ENCODE data around the gene ZNF480.
"Not testable (repeated sequence)": the region's sequence is repeated elsewhere in the genome, so short reads cannot be mapped to it uniquely, and the experiment has no call there.

ZNF480 gene

DNA sequence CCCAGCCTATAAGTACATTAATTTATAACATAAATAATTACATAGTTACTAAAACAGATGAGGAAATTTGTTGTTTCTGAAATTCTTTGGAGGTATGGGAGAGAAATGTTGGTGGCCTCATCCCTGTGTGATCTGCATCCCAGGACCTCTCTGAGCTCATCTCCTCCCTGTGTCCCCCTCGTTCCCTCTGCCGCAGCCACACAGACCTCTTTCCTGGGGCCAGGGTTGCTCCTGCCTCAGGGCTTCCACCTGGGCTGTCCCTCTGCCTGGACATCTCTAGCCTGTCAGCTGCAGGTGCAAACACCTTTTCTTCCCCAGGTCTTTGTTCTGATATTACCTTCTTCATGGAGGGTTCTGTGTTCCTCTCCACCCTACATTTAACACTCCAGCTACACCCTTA, 23.7 kb upstream of the ZNF480 start:
- DNase-seq (ENCODE audit: low read depth): no peak
- no peak overlapping the region for H3K4me3 ChIP-seq (ENCODE audit: low read length)
- TF ChIP-seq, protein P1, sequence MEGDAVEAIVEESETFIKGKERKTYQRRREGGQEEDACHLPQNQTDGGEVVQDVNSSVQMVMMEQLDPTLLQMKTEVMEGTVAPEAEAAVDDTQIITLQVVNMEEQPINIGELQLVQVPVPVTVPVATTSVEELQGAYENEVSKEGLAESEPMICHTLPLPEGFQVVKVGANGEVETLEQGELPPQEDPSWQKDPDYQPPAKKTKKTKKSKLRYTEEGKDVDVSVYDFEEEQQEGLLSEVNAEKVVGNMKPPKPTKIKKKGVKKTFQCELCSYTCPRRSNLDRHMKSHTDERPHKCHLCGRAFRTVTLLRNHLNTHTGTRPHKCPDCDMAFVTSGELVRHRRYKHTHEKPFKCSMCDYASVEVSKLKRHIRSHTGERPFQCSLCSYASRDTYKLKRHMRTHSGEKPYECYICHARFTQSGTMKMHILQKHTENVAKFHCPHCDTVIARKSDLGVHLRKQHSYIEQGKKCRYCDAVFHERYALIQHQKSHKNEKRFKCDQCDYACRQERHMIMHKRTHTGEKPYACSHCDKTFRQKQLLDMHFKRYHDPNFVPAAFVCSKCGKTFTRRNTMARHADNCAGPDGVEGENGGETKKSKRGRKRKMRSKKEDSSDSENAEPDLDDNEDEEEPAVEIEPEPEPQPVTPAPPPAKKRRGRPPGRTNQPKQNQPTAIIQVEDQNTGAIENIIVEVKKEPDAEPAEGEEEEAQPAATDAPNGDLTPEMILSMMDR (IDR thresholded peaks at IDR 0.05; ENCODE audit: insufficient read depth, low read depth, low read length, missing control alignments): no peak

DNA sequence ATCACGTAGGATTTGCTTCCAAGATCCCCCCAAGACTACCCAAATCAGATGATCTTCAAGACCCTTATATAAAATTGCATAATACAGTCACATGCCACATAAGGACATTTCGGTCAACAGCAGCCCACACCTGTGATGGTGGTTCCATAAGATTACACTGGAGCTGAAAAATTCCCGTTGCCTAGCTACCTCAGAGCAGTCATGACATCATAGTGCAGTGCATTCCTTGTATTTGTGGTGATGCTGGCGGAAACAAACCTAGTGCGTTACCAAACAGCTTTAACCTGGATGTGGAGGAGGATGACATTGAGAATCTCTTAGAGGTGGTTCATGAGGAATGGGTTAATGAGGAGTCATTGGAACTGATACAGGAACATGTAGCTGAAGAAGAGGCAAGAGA, 22.8 kb upstream of the ZNF480 start:
- no peak for DNase-seq (ENCODE audit: low read depth)
- TF ChIP-seq, protein P1 (IDR thresholded peaks at IDR 0.05; ENCODE audit: insufficient read depth, low read depth, low read length, missing control alignments): no peak
- no peak overlapping the region for H3K4me3 ChIP-seq (ENCODE audit: low read length)

DNA sequence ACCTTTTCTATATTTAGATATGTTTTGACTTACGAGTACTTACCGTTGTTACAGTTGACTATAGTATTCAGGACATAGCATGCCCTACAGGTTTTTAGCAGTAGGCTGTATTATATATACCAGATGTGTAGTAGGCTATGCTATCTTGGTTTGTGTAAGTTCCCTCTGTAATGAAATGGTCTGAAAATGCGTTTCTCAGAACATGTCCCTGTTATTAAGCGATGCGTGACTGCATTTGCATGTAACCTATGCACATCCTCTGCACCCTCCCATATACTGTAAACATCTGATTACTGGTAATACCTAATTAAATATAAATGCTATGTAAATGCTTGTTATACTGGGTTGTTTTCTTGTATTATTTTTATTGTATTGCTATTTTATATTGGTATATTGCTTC, 21.0 kb upstream of the ZNF480 start:
- H3K4me3 ChIP-seq (ENCODE audit: low read length): no peak overlapping the region
- TF ChIP-seq, protein P1 (IDR thresholded peaks at IDR 0.05; ENCODE audit: insufficient read depth, low read depth, low read length, missing control alignments): no peak
- no peak for DNase-seq (ENCODE audit: low read depth)

DNA sequence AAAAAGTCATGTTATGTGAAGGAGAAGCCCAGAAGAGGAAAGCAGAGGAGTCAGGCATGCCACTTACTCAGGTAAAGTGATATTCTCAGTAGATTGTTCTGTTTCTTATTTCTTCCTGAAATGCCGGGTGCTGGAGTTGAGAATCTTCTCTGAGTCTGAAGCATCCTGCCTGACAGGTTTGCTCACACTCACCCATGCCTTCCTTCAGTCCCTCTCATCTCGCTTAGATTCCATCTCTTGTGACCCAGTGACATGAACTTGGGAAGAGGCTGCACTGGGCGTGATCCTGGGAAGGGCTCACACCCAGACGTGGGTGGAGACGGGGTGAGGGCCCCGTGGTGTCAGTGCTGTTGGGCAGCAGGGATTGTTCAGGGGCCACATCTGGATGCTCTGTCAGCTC, 19.5 kb upstream of the ZNF480 start:
- H3K4me3 ChIP-seq (ENCODE audit: low read length): no peak overlapping the region
- DNase-seq (ENCODE audit: low read depth): peak; percentile 14
- TF ChIP-seq, protein P1 (IDR thresholded peaks at IDR 0.05; ENCODE audit: insufficient read depth, low read depth, low read length, missing control alignments): no peak

DNA sequence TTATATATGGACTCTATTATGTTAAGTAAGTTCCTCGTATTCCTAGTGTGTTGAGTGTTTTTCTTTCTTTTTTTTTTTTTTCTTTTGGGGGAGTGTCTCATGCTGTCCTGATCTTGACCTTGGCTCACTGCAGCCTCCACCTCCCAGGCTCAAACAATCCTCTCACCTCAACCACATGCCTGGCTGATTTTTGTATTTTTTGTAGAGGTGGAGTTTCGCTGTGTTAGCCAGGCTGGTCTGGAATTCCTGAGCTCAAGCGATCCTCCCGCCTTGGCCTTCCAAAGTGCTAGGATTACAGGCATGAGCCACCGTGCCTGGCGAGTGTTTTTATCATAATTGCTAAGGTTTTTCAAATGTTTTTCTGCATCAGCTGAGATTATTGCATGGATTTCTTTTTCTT, 10.7 kb upstream of the ZNF480 start:
- TF ChIP-seq, protein P1 (IDR thresholded peaks at IDR 0.05; ENCODE audit: insufficient read depth, low read depth, low read length, missing control alignments): no peak
- no peak for DNase-seq (ENCODE audit: low read depth)
- H3K4me3 ChIP-seq (ENCODE audit: low read length): no peak overlapping the region

DNA sequence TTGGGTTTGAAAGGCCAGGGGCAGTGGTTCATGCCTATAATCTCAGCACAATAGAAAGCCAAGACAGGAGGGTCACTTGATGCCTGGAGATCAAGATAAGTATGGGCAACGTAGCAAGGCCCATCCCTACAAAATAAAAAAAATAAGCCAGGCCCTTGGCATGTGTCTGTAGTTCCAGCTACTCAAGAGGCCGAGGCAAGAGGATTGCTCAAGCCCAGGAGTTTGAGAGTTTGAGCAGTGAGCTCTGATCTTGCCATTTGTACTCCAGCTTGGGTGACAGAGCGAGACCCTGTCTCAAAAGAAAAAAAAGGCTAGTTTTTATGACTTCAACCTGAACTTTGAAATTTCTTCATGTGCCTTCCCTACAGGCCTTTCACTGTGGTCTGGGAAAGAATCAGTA, 5.2 kb upstream of the ZNF480 start:
- DNase-seq (ENCODE audit: low read depth): no peak
- TF ChIP-seq, protein P1 (IDR thresholded peaks at IDR 0.05; ENCODE audit: insufficient read depth, low read depth, low read length, missing control alignments): no peak
- H3K4me3 ChIP-seq (ENCODE audit: low read length): no peak overlapping the region

DNA sequence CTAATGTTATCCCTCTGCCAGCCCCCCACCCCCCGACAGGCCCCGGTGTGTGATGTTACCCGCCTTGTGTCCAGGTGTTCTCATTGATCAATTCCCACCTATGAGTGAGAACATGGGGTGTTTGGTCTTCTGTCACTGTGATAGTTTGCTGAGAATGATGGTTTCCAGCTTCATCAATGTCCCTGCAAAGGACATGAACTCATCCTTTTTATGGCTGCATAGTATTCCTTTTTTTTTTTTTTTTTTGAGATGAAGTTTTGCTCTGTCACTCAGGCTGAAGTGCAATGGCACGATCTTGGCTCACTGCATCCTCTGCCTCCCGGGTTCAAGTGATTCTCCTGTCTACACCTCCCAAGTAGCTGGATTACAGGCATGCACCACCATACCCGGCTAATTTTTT, 4.0 kb upstream of the ZNF480 start:
- not testable (repeated sequence) for H3K4me3 ChIP-seq (ENCODE audit: low read length); DNase-seq (ENCODE audit: low read depth)

DNA sequence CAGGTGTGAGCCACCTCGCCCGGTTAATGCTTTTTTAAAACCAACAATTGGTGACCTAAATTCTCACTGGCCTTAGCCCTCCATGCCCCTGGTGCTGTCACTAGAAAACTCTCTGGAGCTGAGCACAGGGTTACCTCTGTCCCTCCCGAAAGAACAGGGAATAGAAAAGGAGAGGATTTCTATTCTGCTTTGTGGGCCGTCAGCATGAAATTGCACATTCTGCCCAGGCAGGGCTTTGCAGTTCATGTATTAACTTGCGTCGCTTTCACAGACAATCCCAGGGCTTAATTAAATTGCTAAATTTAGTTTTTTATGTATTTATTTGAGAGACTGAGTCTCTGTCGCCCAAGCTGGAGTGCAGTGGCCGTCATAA, 583 bp upstream of the ZNF480 start:
- peak overlapping the region; percentile 66 for H3K4me3 ChIP-seq (ENCODE audit: low read length)
- TF ChIP-seq, protein P1 (IDR thresholded peaks at IDR 0.05; ENCODE audit: insufficient read depth, low read depth, low read length, missing control alignments): no peak
- no peak for DNase-seq (ENCODE audit: low read depth)

All from epithelial cell of esophagus (primary cell).